Stimulated activated naive B cell treated with anti-CD40 and anti-IgM and Interleukin-4, amounts not matched to agents 10 μg/mL and 1 μg/mL and 100 μg/mL, for 72 hours (primary cell): ENCODE results near the gene CALML5.

Experiments
- ATAC-seq, 2 donors: fragments of 150-1000 bp; cut with Tn5 transposase; replicated peaks; 2 replicates each; pipeline ENCODE4 v1.10.0; 2021; ENCODE audit warnings: moderate library complexity in 1 of 2
- DNase-seq: peaks from one replicate; pipeline ENCODE4 v3.0.0; 2021
- H3K27ac Mint-ChIP-seq: one replicate; pipeline ENCODE4 v1.8.0; 2022; ENCODE audit warnings: mild to moderate bottlenecking, mixed read lengths
- H3K27me3 Mint-ChIP-seq, 2 donors: one replicate each; pipeline ENCODE4 v1.8.0; 2022; ENCODE audit warnings: mixed read lengths in 2 of 2
- H3K36me3 Mint-ChIP-seq, 2 donors: one replicate each; pipeline ENCODE4 v1.8.0; 2022; ENCODE audit warnings: mixed read lengths in 2 of 2, mild to moderate bottlenecking in 1 of 2
- H3K4me1 Mint-ChIP-seq, 2 donors: one replicate each; pipeline ENCODE4 v1.8.0; 2022; ENCODE audit warnings: mixed read lengths in 2 of 2, mild to moderate bottlenecking in 1 of 2
- H3K4me3 Mint-ChIP-seq, 2 donors: one replicate each; pipeline ENCODE4 v1.8.0; 2022; ENCODE audit warnings: mild to moderate bottlenecking in 2 of 2, mixed read lengths in 2 of 2, moderate library complexity in 1 of 2
- H3K9me3 Mint-ChIP-seq, 2 donors: one replicate each; pipeline ENCODE4 v1.8.0; 2022; ENCODE audit warnings: mixed read lengths in 2 of 2, mild to moderate bottlenecking in 1 of 2

The CALML5 gene

GRCh38 chr10:5499493-5500140 is at the start of gene CALML5:
Gene CALML5 (minus strand): TSS chr10:5499570. CDS start chr10:5499438, 132 bp downstream.
- no peaks in the 10 kb centered on the region for H3K36me3 Mint-ChIP-seq
- H3K4me1 Mint-ChIP-seq, result no peaks in the 10 kb centered on the region
- H3K4me3 Mint-ChIP-seq, result no peak within 1 kb of the TSS
- H3K27ac Mint-ChIP-seq, result no peak within 1 kb of the TSS
- H3K27me3 Mint-ChIP-seq, result peaks cover 21 to 27% of the 10 kb centered on the region in 2 donors
- H3K9me3 Mint-ChIP-seq, result no peaks in the 10 kb centered on the region
- DNase-seq (no peak), ATAC-seq (no peak)

GRCh38 chr10:5547931-5548660 is 48.7 kb upstream of the CALML5 start:
- no peak for DNase-seq
- no peaks in the 10 kb centered on the region for H3K36me3 Mint-ChIP-seq
- H3K4me3 Mint-ChIP-seq, result no peak overlapping the region
- ATAC-seq, result no peak
- no peak overlapping the region for H3K27ac Mint-ChIP-seq
- peaks cover 3 to 5% of the 10 kb centered on the region in 2 donors for H3K27me3 Mint-ChIP-seq
- H3K4me1 Mint-ChIP-seq, result peaks cover 10 to 20% of the 10 kb centered on the region in 2 donors
- peaks cover 0 to 4% of the 10 kb centered on the region in 2 donors for H3K9me3 Mint-ChIP-seq

DNA sequence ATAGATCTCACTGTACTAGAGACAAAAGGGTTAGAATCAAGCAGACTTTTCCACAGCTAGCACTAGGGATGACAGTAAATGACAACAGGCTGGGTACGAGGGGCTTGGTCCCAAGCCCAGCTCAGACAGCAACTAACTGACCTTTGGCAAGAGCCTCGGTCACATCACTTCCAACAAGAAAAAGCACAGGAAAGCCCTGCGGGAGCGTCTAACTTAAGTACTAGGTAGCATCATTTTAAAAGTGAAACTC is 48.2 kb upstream of the CALML5 start:
- no peak overlapping the region for H3K4me3 Mint-ChIP-seq
- H3K9me3 Mint-ChIP-seq, result peaks cover 0 to 4% of the 10 kb centered on the region in 2 donors
- no peak overlapping the region for H3K27ac Mint-ChIP-seq
- no peak for ATAC-seq
- DNase-seq, result no peak
- H3K27me3 Mint-ChIP-seq, result peaks cover 0 to 4% of the 10 kb centered on the region in 2 donors
- no peaks in the 10 kb centered on the region for H3K36me3 Mint-ChIP-seq
- peaks cover 8 to 18% of the 10 kb centered on the region in 2 donors for H3K4me1 Mint-ChIP-seq

- no peak overlapping the region for H3K4me3 Mint-ChIP-seq
- ATAC-seq (no peak), DNase-seq (no peak)
- peaks cover 0 to 4% of the 10 kb centered on the region in 2 donors for H3K27me3 Mint-ChIP-seq
- H3K27ac Mint-ChIP-seq, result no peak overlapping the region
- H3K9me3 Mint-ChIP-seq, result peaks cover 4% of the 10 kb centered on the region in 2 donors
- no peaks in the 10 kb centered on the region for H3K36me3 Mint-ChIP-seq
- peaks cover 4 to 13% of the 10 kb centered on the region in 2 donors for H3K4me1 Mint-ChIP-seq
Observed at GRCh38 chr10:5546891-5547680, 47.7 kb upstream of the CALML5 start.

- H3K9me3 Mint-ChIP-seq, result peaks cover 6 to 8% of the 10 kb centered on the region in 2 donors
- H3K4me3 Mint-ChIP-seq, result no peak overlapping the region
- peaks cover 0 to 2% of the 10 kb centered on the region in 2 donors for H3K4me1 Mint-ChIP-seq
- no peaks in the 10 kb centered on the region for H3K36me3 Mint-ChIP-seq
- ATAC-seq (no peak), DNase-seq (no peak)
- H3K27ac Mint-ChIP-seq, result no peak overlapping the region
- H3K27me3 Mint-ChIP-seq, result peaks cover 0 to 4% of the 10 kb centered on the region in 2 donors
Observed at GRCh38 chr10:5545778-5546710, 46.7 kb upstream of the CALML5 start.

DNA sequence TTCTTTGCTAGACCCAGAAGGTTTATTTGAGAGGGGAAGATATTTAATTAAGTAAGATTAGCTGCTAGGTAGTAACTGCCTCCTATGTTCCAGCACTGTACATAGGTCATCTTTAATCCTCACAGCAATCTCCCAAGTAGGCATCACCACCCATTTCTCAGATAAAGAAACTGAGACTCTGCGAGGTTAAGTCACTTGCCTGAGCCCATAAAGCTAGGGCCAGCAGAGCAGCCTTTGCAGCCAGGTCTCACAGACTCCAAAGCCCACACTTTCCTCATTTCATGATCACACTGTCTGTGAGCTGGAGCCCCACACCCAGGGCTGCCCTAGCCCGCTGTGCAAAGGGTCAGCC is 46.0 kb upstream of the CALML5 start:
- peaks cover 8 to 9% of the 10 kb centered on the region in 2 donors for H3K9me3 Mint-ChIP-seq
- no peak overlapping the region for H3K27ac Mint-ChIP-seq
- ATAC-seq (no peak), DNase-seq (no peak)
- no peak overlapping the region for H3K4me3 Mint-ChIP-seq
- H3K36me3 Mint-ChIP-seq, result no peaks in the 10 kb centered on the region
- no peaks in the 10 kb centered on the region for H3K4me1 Mint-ChIP-seq
- peaks cover 0 to 4% of the 10 kb centered on the region in 2 donors for H3K27me3 Mint-ChIP-seq

- no peak for ATAC-seq
Observed at GRCh38 chr10:5545011-5545410, 45.6 kb upstream of the CALML5 start.

DNA sequence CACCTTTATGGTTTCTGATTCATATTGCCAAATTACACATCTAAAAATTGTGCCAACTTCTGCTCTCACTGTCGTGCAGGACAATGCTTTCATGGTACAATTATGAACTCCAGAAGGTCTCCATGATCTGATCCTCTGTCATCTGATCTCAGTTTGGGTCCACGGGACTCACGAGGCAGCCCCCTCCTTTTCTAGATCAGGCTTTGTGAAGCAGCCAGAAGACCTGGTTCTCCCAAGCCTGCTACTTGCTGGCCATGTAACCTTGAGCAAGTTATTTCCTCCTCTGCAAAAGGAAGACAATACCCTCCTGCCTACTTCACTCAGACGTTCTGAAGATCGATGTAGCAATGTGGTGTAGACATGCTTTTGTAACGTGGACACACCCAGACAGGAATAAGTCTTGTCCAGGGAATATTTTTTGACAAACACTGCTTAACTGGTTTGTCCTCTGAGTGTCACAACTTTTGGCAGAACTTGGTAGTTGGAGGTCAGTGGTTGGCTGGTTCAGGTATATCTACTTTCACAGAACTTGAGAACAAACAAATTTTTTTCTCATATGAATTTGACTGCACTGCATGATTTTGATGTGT is 44.9 kb upstream of the CALML5 start:
- peaks cover 0 to 4% of the 10 kb centered on the region in 2 donors for H3K27me3 Mint-ChIP-seq
- no peak overlapping the region for H3K4me3 Mint-ChIP-seq
- H3K9me3 Mint-ChIP-seq, result peaks cover 8 to 9% of the 10 kb centered on the region in 2 donors
- H3K27ac Mint-ChIP-seq, result no peak overlapping the region
- H3K36me3 Mint-ChIP-seq, result no peaks in the 10 kb centered on the region
- ATAC-seq, result no peak
- DNase-seq, result no peak
- H3K4me1 Mint-ChIP-seq, result peaks cover 3 to 7% of the 10 kb centered on the region in 2 donors

More at GRCh38 chr10:5545011-5545410, 45.6 kb upstream of the CALML5 start:
- no peak for DNase-seq
- Mint-ChIP-seq H3K4me1 (no peaks in the 10 kb centered on the region), H3K27me3 (peaks cover 0 to 4% of the 10 kb centered on the region in 2 donors), H3K9me3 (peaks cover 8 to 9% of the 10 kb centered on the region in 2 donors), H3K36me3 (no peaks in the 10 kb centered on the region), H3K4me3 (no peak overlapping the region), H3K27ac (no peak overlapping the region)

DNA sequence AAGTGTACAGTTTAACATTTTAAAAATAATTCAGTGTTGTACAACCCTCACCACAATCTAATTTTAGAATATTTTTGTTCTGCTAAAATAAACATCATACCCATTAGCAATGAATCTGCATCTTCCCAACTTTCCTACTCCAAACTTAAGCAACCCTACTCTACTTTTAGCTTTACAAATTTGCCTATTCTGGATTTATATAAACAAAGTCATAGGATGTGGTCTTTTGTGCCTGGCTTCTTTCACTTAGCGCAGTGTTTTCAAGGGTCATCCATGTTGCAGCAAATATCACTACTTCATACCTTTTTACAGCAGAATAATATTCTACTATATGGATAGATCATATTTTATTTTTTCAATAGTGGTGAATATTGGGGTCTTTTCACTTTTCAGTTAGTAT is 44.3 kb upstream of the CALML5 start:
- Mint-ChIP-seq H3K4me1 (peaks cover 6 to 12% of the 10 kb centered on the region in 2 donors), H3K27ac (no peak overlapping the region), H3K4me3 (no peak overlapping the region), H3K36me3 (no peaks in the 10 kb centered on the region), H3K9me3 (peaks cover 8 to 9% of the 10 kb centered on the region in 2 donors), H3K27me3 (peaks cover 4 to 5% of the 10 kb centered on the region in 2 donors)
- DNase-seq, result no peak
- no peak for ATAC-seq

DNA sequence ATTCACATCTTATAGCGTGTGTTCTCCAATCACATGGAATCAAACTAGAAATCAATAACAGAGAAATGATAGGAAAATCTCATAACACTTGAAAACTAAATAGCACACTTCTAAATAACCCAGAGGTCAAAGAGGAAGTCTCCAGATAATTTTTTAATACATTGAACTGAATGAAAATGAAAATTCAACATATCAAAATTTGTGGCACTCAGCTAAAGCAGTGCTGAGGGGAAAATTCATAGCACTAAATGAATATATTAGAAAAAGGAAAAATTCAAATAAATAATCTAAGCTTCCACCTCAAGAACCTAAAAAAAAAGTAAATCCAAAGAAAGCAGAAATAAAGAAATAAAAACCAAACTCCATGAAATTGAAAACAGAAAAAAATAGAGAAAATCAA is 42.7 kb upstream of the CALML5 start:
- ATAC-seq (no peak), DNase-seq (no peak)
- Mint-ChIP-seq H3K27me3 (peaks cover 4 to 6% of the 10 kb centered on the region in 2 donors), H3K27ac (no peak overlapping the region), H3K36me3 (no peaks in the 10 kb centered on the region), H3K9me3 (peaks cover 8 to 9% of the 10 kb centered on the region in 2 donors), H3K4me3 (no peak overlapping the region), H3K4me1 (peaks cover 6 to 12% of the 10 kb centered on the region in 2 donors)

GRCh38 chr10:5540891-5541290 is 41.5 kb upstream of the CALML5 start:
- no peak for DNase-seq
- Mint-ChIP-seq H3K4me3 (no peak overlapping the region), H3K4me1 (peaks cover 6 to 12% of the 10 kb centered on the region in 2 donors), H3K36me3 (no peaks in the 10 kb centered on the region), H3K27ac (no peak overlapping the region), H3K27me3 (peaks cover 0 to 6% of the 10 kb centered on the region in 2 donors), H3K9me3 (peaks cover 8 to 9% of the 10 kb centered on the region in 2 donors)
- ATAC-seq, result no peak

GRCh38 chr10:5540080-5540479 is 40.7 kb upstream of the CALML5 start:
- H3K9me3 Mint-ChIP-seq, result peaks cover 8 to 9% of the 10 kb centered on the region in 2 donors
- H3K27me3 Mint-ChIP-seq, result peaks cover 0 to 6% of the 10 kb centered on the region in 2 donors
- H3K4me1 Mint-ChIP-seq, result peaks cover 6 to 12% of the 10 kb centered on the region in 2 donors
- H3K27ac Mint-ChIP-seq, result no peak overlapping the region
- H3K4me3 Mint-ChIP-seq, result no peak overlapping the region
- DNase-seq (no peak), ATAC-seq (no peak)
- no peaks in the 10 kb centered on the region for H3K36me3 Mint-ChIP-seq

GRCh38 chr10:5538892-5539651 is 39.7 kb upstream of the CALML5 start:
- Mint-ChIP-seq H3K4me3 (no peak overlapping the region), H3K27me3 (peaks cover 0 to 6% of the 10 kb centered on the region in 2 donors), H3K36me3 (no peaks in the 10 kb centered on the region), H3K27ac (no peak overlapping the region), H3K4me1 (peaks cover 6 to 12% of the 10 kb centered on the region in 2 donors), H3K9me3 (peaks cover 7 to 8% of the 10 kb centered on the region in 2 donors)
- DNase-seq (peak; percentile 11), ATAC-seq (peak; percentile 85 to 91)
